Non-pigmented ciliary epithelial cell (primary cell): ENCODE results near the gene MFSD2A.
"Not testable (repeated sequence)": the region's sequence is repeated elsewhere in the genome, so short reads cannot be mapped to it uniquely, and the experiment has no call there.

Experiments
- DNase-seq: peaks from one replicate; pipeline ENCODE4 v3.0.0-alpha.2; 2010; ENCODE audit warnings: low read depth

The MFSD2A gene

DNA sequence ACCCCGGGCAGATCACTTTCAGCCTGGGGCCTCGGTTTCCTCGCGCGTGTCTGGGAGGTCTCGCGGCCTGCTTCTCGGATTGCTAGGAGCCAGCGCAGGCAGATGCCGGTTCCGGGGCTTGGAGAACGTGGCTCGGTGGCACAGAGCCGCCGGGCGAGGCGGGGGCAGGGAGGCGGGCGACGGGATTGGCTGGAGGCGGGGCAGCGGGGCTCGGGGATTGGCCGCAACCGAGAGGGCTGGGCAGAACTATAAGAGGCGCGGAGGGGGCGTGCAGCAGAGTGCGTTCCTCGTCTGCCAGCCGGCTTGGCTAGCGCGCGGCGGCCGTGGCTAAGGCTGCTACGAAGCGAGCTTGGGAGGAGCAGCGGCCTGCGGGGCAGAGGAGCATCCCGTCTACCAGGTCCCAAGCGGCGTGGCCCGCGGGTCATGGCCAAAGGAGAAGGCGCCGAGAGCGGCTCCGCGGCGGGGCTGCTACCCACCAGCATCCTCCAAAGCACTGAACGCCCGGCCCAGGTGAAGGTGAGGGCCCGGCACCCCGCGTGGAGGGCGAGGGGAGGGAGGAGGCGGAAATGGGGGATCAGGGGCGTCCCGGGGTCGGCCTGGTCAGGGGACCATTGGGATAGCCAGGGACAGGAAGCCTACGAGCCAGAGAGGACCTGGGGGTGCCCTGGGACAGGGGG lies at the start of gene MFSD2A:
TSS of gene MFSD2A (plus strand) at position 276 of the 677 bp plus-strand sequence. CDS start at position 424, 148 bp downstream.
- DNase-seq: no peak

DNA sequence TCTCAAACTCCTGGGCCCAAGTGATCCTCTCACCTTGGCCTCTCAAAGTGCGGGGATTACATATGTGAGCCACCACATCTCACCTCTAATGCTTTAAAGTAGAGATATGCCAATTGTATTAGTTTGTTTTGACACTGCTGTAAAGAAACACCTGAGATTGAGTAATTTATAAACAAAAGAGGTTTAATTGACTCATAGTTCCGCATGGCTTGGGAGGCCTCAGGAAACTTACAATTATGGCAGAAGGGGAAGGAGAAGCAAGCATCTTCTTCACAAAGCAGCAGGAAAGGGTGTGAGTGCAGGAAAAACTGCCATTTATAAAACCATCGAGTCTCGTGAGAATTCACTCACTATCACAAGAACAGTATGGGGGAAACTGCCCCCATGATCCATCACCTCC lies 49.8 kb upstream of the MFSD2A start:
- DNase-seq: no peak

GRCh38 chr1:39907528-39908453 lies 47.2 kb upstream of the MFSD2A start:
- no peak for DNase-seq

DNA sequence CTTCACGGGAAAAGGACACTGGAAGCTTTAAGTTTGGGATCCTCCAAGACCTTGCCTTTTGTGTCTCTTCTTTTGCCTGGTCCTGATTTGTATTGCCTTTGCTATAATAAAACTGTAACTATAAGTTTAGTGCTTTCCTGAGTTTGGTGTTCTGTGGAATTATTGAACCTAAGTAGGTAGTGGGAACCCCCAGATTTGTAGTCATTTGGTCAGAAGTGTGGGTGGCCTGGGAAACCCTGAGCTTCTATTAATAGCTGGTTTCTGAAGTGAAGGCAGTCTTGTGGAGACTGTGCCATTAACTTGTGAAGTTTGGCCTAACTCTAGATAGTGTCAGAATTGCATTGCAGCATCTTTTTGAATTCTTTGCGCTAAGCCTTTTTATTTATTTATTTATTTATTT lies 46.4 kb upstream of the MFSD2A start:
- DNase-seq: no peak

DNA sequence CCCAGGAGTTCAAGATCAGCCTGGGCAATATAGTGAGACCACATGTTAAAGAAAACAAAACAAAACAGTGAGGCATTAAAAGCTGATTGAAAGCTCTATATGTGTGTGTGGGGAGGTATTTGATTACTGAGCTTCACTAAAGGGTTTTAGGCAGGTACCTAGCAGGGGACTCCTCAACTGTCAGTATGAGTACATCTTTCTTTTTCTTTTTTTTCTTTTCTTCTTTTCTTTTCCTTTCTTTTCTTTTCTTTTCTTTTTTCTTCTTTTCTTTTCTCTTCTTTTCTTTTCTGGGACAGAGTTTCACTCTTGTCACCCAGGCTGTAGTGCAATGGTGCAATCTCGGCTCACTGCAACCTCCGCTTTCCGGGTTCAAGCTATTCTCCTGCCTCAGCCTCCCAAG lies 44.7 kb upstream of the MFSD2A start:
- DNase-seq: no peak

DNA sequence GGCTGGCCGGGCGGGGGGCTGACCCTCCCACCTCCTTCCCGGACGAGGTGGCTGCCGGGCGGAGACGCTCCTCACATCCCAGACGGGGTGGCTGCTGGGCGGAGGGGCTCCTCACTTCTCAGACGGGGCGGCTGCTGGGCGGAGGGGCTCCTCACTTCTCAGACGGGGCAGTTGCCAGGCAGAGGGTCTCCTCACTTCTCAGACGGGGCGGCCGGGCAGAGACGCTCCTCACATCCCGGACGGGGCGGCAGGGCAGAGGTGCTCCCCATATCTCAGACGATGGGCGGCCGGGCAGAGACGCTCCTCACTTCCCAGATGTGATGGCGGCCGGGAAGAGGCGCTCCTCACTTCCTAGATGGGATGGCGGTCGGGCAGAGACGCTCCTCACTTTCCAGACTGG lies 41.8 kb upstream of the MFSD2A start:
- DNase-seq: not testable (repeated sequence)

GRCh38 chr1:39915499-39916129 lies 39.3 kb upstream of the MFSD2A start:
- DNase-seq: no peak

GRCh38 chr1:39917825-39918224 lies 37.1 kb upstream of the MFSD2A start:
- DNase-seq: no peak

GRCh38 chr1:39919545-39919944 lies 35.4 kb upstream of the MFSD2A start:
- DNase-seq: no peak

GRCh38 chr1:39922251-39922688 lies 32.7 kb upstream of the MFSD2A start:
- DNase-seq: no peak

GRCh38 chr1:39925721-39926342 lies 29.1 kb upstream of the MFSD2A start:
- DNase-seq: no peak

DNA sequence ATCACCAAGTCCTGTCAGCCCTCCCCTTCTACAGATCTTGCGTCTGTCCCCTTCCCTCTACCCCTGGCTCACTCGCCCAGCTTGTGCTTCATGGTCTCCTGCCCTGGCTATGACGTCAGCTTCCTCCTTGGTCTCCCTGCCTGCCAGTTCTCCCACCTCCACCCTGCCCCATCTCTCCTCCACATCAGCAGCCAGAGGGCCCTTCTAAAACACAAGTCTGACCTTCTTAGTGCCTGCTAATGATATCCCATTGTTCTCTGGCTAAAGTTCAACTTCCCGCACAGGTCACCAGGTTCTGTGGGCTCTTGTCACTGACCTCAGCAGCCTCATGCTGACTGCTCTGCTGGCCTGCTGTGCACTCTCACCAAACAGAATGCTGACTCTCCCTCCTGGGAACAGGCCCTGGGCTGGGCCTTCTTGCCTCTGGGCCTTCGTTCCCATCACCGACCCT lies 28.6 kb upstream of the MFSD2A start:
- no peak for DNase-seq

DNA sequence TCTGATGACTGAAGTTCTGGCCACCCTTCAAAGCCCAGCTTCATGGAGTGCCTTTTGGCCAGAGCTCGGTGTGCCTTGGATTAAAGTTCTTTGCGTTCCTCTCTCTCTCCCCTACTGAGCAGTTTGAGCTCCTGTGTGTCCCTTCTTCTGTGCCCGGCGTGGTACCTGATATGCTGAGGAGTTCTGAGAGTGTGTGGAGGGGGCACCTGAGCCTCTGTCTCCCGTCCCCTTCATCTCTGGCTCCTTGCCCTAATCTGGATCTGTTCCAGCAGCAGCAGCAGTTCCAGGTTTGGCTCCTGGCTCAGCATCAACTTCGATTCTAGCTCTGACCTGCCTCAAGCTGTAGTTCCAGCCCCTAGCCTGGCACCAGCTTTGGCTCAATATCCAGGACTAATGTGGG lies 28.1 kb upstream of the MFSD2A start:
- DNase-seq: no peak

DNA sequence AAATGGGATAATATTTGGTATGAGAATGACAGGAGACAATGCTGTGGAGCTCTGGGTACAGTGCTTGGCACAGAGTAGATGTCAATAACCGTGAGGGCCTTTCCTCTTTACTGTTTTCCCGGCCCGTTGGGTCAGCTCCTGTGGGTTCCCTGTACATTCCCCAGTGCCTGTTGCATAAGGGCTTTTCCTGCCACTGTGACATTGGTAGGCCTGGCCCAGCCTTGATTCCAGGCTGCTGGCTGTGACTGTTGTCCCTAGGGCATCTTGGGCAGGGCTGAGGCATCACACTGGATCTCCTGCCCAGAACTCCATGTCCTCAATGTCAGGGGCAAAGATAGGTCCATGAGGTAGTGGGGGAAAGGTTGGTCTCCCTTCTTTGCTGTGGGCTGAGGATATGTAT lies 27.4 kb upstream of the MFSD2A start:
- no peak for DNase-seq

DNA sequence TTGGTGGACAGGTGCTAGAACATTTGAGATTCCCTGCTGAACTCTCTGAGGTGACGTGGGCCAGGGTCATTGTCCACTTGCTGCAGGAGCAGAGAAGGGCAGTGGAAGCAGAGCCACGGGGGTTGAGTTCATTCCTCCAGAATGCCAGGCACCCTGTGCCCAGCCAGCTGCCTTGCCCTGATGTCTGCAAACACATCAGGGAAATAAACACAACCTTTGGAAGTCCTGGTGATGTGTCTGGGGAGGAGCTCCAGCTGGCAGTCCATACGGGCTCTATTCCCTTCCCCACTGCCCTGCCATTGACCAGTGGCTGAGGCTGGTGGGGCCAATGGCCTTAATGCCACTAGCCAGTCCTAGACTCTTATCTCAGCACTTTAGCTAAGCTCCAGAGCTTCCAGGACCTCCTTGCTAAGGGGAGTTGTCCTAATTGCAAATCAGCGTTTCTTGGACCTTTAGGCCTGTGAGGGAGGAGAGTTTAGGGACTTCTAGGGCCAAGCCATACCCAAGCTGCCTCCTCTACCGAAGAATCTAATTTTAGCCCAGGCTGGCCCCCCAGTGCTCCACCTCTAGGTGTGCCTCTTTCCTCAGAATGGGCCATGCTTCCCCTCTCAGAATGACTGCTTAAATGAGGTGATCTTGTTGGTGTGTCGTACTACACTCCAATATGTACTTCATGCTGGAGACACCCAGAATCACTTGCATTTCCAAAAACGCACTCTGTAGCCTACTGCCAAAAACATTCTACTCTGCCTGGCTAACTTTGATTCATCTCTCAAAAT lies 25.9 kb upstream of the MFSD2A start:
- DNase-seq: no peak

DNA sequence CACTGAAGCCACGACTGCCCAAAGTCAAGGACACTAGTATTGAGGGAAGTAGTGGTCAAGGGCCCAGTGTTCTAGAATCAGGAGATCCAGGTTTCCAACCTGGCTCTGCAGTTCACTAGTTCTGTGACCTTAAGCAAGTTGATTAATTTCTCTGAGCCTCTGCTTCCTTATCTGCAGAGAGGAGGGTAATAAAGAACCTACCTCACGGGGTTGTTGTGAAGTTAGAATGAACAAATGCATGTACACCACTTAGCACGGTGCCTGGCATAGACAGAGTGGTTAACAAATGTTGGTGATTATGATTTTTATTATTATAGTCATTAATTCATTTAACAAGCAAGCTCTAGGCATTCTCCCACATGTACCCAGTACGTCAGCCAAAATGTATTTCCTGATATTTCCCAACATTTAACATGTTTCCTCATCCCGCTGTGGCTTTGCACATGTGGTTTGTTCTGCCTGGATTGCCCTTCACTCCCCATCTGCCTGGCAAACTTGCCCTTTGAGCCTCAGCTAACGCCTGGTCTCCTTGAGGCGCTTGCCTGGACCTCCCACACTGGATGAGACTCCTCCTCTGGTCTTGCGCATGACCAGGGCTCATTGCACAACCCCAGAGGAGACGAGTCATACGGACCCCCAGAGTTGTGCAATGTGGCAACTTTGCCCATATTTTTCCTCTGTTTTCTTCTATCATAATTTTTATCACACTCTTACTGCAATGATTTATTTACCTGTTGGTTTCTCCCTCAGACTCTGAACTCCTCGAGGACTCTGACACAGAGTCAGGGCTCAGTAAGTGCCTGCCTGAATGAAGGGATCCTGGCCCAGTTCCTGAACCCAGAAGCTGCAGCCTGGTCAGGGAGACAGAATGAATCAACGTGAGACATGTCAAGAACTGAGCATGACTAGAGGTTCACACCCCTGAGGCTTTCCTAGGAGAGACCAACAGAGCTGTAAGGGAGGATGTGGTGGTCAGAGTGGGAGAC lies 20.7 kb upstream of the MFSD2A start:
- peak; percentile 65 for DNase-seq

DNA sequence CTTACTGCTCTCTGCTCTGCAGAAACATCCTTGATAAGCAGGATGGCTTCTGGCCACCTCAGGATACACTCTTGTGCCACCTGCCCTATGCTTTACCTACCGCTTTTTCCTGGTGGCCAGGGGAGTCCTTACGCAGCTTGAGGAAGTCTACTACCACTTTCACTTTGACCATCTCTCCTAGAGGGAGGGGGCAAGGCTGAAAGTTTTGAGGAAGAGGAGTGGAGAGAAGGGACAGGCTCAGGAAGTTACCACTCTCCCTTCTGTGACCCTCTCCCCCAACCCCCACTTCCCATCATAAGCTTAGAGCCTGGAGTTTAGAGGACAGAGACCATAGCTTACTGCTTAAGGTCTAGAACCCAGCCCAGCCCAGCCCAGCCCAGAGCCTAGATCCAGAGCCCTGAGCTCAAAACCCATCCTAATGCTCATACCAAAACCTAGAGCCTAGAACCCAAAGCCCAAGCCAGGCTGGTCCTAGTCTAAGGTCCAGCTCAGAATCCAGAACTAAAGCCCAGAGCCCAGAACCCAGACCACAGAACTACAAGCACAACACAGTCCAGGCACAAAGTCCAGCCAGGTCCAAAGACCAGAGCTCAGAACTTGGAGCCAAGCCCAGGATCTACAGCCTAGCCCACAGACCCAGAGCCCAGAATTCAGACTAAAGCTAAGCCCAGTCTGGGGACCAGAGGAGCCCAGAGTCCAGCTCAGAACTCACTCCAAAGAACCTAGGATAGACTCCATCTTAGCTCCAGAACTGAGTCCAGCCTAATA lies 18.0 kb upstream of the MFSD2A start:
- DNase-seq: no peak

GRCh38 chr1:39938856-39939255 lies 16.1 kb upstream of the MFSD2A start:
- DNase-seq: no peak

DNA sequence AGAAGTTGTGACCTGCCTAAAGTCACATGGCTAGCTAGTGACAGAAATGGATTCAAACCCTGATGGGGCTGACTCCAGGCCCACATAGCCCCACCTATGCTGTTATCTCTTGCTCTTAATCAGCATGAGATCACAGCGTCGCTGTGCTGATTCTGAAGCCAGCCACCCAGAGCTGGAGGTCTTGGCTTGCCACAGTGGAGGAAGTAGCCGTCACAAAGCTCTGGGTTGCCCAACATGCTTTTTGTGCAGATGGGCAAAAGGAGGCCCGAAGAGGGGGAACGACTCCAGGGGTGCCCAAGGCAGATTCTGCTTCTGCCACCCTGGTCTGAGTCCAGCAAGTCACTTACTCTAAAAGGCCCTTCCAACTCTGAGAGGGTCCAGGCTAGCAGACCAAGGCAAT lies 14.7 kb upstream of the MFSD2A start:
- no peak for DNase-seq
